Esophagus muscularis mucosa (tissue), 4 donors: Measurements from ENCODE around the gene CAST.

Experiments
- EP300 ChIP-seq: sonication (generic); formaldehyde crosslinking; IDR thresholded peaks from one replicate; pipeline ENCODE4 v1.6.1; 2017; ENCODE audit warnings: antibody characterized with exemption
- POLR2A ChIP-seq: fragments of 450-650 bp; IDR thresholded peaks from one replicate; pipeline ENCODE4 v1.6.1; 2017; ENCODE audit warnings: antibody characterized with exemption, moderate library complexity, mild to moderate bottlenecking, low read depth
- TF ChIP-seq, protein P1 (sequence below), 3 experiments: fragments of 200-600 bp in 2 of 3; fragments of 450-650 bp in 1 of 3; sonication (generic) in 2 of 3; IDR thresholded peaks; one replicate each; pipeline ENCODE4 v1.5.1; 2017 to 2019; ENCODE audit warnings: antibody characterized with exemption in 3 of 3, mild to moderate bottlenecking in 2 of 3, moderate library complexity in 1 of 3

DNA sequence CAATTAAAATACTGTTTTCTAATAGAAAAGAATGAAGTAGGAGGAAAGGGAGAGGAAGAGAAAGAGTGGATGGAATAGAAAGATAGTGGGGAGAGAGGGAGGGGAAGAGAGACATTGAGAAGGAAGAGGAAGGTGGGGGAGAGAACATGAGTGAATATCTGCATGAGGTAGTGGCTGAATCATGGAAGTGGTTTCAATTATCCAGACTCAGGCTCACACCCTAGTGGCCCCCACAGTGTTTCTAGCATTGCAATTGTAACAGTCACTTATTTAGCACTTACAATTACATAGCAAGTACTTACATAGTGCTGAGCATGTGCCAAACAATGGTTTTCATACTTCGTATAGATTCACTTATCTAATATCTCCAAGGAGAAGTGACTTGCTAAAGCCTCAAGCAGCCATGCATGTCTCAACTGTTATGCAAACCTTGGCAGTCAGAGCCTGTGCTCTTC, 72.7 kb downstream of the CAST start:
- TF ChIP-seq, protein P1, sequence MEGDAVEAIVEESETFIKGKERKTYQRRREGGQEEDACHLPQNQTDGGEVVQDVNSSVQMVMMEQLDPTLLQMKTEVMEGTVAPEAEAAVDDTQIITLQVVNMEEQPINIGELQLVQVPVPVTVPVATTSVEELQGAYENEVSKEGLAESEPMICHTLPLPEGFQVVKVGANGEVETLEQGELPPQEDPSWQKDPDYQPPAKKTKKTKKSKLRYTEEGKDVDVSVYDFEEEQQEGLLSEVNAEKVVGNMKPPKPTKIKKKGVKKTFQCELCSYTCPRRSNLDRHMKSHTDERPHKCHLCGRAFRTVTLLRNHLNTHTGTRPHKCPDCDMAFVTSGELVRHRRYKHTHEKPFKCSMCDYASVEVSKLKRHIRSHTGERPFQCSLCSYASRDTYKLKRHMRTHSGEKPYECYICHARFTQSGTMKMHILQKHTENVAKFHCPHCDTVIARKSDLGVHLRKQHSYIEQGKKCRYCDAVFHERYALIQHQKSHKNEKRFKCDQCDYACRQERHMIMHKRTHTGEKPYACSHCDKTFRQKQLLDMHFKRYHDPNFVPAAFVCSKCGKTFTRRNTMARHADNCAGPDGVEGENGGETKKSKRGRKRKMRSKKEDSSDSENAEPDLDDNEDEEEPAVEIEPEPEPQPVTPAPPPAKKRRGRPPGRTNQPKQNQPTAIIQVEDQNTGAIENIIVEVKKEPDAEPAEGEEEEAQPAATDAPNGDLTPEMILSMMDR (IDR thresholded peaks at IDR 0.05) = no peak
- no peak for TF ChIP-seq POLR2A
- no peak for TF ChIP-seq EP300
